GM12878 (cell line): Measurements from ENCODE around the gene SALL1. TPM values are rescaled to one million over a fixed set of nuclear protein-coding genes. Genes with fewer than 3 reads are reported as not detected.

Source experiments
- ATAC-seq: fragments of 200-7000 bp; cut with Tn5 transposase; 3 replicates; pipeline ENCODE4 v1.9.1; 2020; ENCODE audit warnings: mild to moderate bottlenecking, moderate library complexity
- BruUV-seq: library from RNA; stranded (reverse); fragments of 400-500 nt; replicated peaks from 2 replicates; lab custom pipeline; 2021; lab: Mats Ljungman, UMichigan
- CTCF ChIA-PET: fragments of 300-600 bp; sonication (Branson Sonifier 250); formaldehyde crosslinking; extraction: SDS; loops from one replicate; lab custom pipeline; 2021; ENCODE audit warnings: inconsistent platforms; lab: Yijun Ruan, JAX
- POLR2A ChIA-PET: fragments of 350-600 bp; formaldehyde crosslinking; extraction: SDS; loops from one replicate; lab custom pipeline; 2021; ENCODE audit warnings: inconsistent platforms; lab: Charles Lee
- RAD21 ChIA-PET: fragments of 300-600 bp; sonication (Branson Sonifier 250); formaldehyde crosslinking; loops from one replicate; lab custom pipeline; 2023; ENCODE audit warnings: antibody characterized with exemption; ENCODE audit not compliant: unreplicated experiment; lab: Charles Lee
- SMC1A ChIA-PET: fragments of 300-600 bp; sonication (Branson Sonifier 250); formaldehyde crosslinking; loops from one replicate; lab custom pipeline; 2023; ENCODE audit not compliant: unreplicated experiment, uncharacterized antibody; lab: Charles Lee
- DNase-seq: peaks from one replicate; pipeline ENCODE4 v3.0.0-alpha.2; 2011; ENCODE audit warnings: low read depth, low spot score
- FAIRE-seq: peaks from 3 replicates; lab custom pipeline; 2011; peaks lifted over from hg19 to GRCh38; lab: Jason Lieb, UNC
- H2AFZ ChIP-seq: 2 replicates; pipeline ENCODE4 v1.6.0; 2011; ENCODE audit warnings: low read depth, low read length, control low read depth; ENCODE audit not compliant: control insufficient read depth
- H3K27ac ChIP-seq: 2 replicates; pipeline ENCODE4 v1.5.1; 2011; ENCODE audit warnings: control low read depth; ENCODE audit not compliant: control insufficient read depth, insufficient read depth
- H3K27me3 ChIP-seq, 2 experiments: replicated peaks in 1 of 2; 2 replicates each; pipeline versions ENCODE4 v1.6.0 to v1.6.1; 2011; ENCODE audit warnings: low read length in 1 of 2; ENCODE audit not compliant: control insufficient read depth in 2 of 2, insufficient read depth in 2 of 2
- H3K36me3 ChIP-seq, 2 experiments: 2 replicates each; pipeline ENCODE4 v1.5.1; 2011; ENCODE audit warnings: low read length in 1 of 2; ENCODE audit not compliant: control insufficient read depth in 2 of 2, insufficient read depth in 2 of 2
- H3K4me1 ChIP-seq: 2 replicates; pipeline ENCODE4 v1.6.1; 2011; ENCODE audit warnings: mild to moderate bottlenecking, low read length, moderate library complexity, mixed read lengths; ENCODE audit not compliant: control insufficient read depth, insufficient read depth
- H3K4me2 ChIP-seq: 2 replicates; pipeline ENCODE4 v1.6.0; 2011; ENCODE audit warnings: control low read depth; ENCODE audit not compliant: control insufficient read depth, insufficient read depth
- H3K4me3 ChIP-seq: fragments of 200-600 bp; sonication (generic); 2 replicates; pipeline ENCODE4 v1.5.1; 2016
- H3K79me2 ChIP-seq: 2 replicates; pipeline ENCODE4 v1.6.0; 2011; ENCODE audit warnings: low read length; ENCODE audit not compliant: control insufficient read depth, insufficient read depth
- H3K9ac ChIP-seq: 2 replicates; pipeline ENCODE4 v1.8.0; 2011; ENCODE audit warnings: low read length, control low read depth, mixed read lengths; ENCODE audit not compliant: control insufficient read depth, insufficient read depth
- H3K9me3 ChIP-seq: replicated peaks from 3 replicates; pipeline ENCODE4 v1.5.1; 2011; ENCODE audit warnings: mild to moderate bottlenecking, low read length; ENCODE audit not compliant: control insufficient read depth, insufficient read depth
- H4K20me1 ChIP-seq: 2 replicates; pipeline ENCODE4 v1.6.0; 2011; ENCODE audit not compliant: control insufficient read depth, insufficient read depth
- CEBPB ChIP-seq, 2 experiments: fragments of 150-350 bp in 1 of 2; IDR thresholded peaks; 2 replicates each; pipeline ENCODE4 v1.6.1; 2012 to 2014; ENCODE audit warnings: low read depth in 2 of 2, low read length in 2 of 2, borderline replicate concordance in 1 of 2, inconsistent platforms in 1 of 2
- EP300 ChIP-seq, 2 experiments: fragments of 150-350 bp in 1 of 2; IDR thresholded peaks; 2 replicates each; pipeline ENCODE4 v1.6.1; 2011 to 2012; ENCODE audit warnings: low read depth in 2 of 2, low read length in 2 of 2, borderline replicate concordance in 1 of 2, improper control_type of control experiment in 1 of 2, inconsistent platforms in 1 of 2; ENCODE audit not compliant: control insufficient read depth in 1 of 2
- RB1 ChIP-seq: fragments of 450-650 bp; formaldehyde crosslinking; IDR thresholded peaks from 2 replicates; pipeline ENCODE4 v1.6.1; 2017; ENCODE audit warnings: mild to moderate bottlenecking, borderline replicate concordance
- WRNIP1 ChIP-seq: IDR thresholded peaks from 2 replicates; pipeline ENCODE4 v1.6.1; 2011; ENCODE audit warnings: low read depth, low read length, improper control_type of control experiment, borderline replicate concordance
- ZNF207 ChIP-seq: fragments of 450-650 bp; IDR thresholded peaks from 2 replicates; pipeline ENCODE4 v1.6.1; 2014; ENCODE audit warnings: antibody characterized with exemption, mild to moderate bottlenecking, borderline replicate concordance
- WGBS: methylation state at CpG from one replicate; pipeline ENCODE4 v1.1.6; 2016; ENCODE audit warnings: low lambda C conversion rate; ENCODE audit not compliant: insufficient replicate concordance, insufficient coverage; ENCODE audit errors: missing lambda C conversion rate; 5-methylcytosine and 5-hydroxymethylcytosine counted together
- in situ Hi-C: fragments of 300-500 bp; cut with MboI; formaldehyde crosslinking; loops from 9 replicates; pipeline ENCODE4 v1.14.3; 2018; ENCODE audit warnings: mixed read lengths
- intact Hi-C: fragments of 100-400 bp; cut with micrococcal nuclease; formaldehyde crosslinking; loops from one replicate; pipeline ENCODE4 v1.14.2; 2022; ENCODE audit not compliant: unreplicated experiment
- polyA plus RNA-seq, 11 experiments: library from polyadenylated mRNA; depleted of rRNA in 4 of 11; unstranded in 6 of 11; stranded (reverse) in 5 of 11; fragments of >200 nt; fragmentation: Nextera tagmentation in 4 of 11; fragmentation: Illumina TruSeq in 1 of 11; extraction: Ambion mirVana in 4 of 11; extraction: Trizol in 1 of 11; gene quantifications; 1 replicate in 1 of 11; 2 replicates in 10 of 11; pipeline versions ENCODE4 v1.2.1 to v1.2.3, GENCODE V29; 2011 to 2016; ENCODE audit warnings: inconsistent platforms in 2 of 11, missing spikeins in 2 of 11, low read depth in 1 of 11
- total RNA-seq, 4 experiments: library from RNA; depleted of rRNA in 3 of 4; stranded (reverse); fragments of >200 nt in 3 of 4; fragmentation: Illumina TruSeq in 1 of 4; extraction: Trizol in 1 of 4; gene quantifications; 2 replicates each; pipeline versions ENCODE4 v1.2.1 to v1.2.3, GENCODE V29; 2013 to 2021

The SALL1 gene
- total and polyA plus RNA-seq, 10 of the 15 experiments (the other 5 are each of a cell fraction or from before 2014, with no cell fraction given) = 0.01 to 0.08 (median 0.03) TPM; not detected in 6

DNA sequence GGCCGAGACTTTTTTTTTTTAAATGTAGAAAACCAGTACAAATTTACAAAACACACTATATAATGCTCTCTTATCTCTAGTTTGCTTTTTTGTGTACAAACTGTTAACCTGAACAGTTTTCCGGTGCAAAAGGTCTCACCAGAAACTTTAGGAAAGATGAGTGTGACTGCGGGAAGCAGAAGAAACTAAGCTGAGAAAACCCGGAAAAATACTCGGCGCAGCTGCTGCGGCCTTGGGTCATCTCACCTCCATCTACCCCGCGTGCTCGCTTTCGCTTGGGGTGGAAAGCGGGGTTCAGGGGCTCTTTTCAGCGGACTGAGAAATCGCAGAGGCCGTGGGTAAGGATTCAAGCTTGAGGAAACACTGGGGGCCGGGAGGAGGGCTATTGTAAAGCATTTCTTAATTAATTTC is 1.8 kb downstream of the SALL1 start (continued):
- TF ChIP-seq ZNF207 = no peak
- no peak for TF ChIP-seq EP300 (IDR thresholded peaks at IDR 0.05; ENCODE audit: borderline replicate concordance in 1 of 2, control insufficient read depth in 1 of 2, low read depth in 2 of 2, low read length in 2 of 2)
- no peak for TF ChIP-seq CEBPB (IDR thresholded peaks at IDR 0.05; ENCODE audit: borderline replicate concordance in 1 of 2, low read depth in 2 of 2, low read length in 2 of 2)
- no peak for TF ChIP-seq WRNIP1
- TF ChIP-seq, all 136 proteins: peak for 0

DNA sequence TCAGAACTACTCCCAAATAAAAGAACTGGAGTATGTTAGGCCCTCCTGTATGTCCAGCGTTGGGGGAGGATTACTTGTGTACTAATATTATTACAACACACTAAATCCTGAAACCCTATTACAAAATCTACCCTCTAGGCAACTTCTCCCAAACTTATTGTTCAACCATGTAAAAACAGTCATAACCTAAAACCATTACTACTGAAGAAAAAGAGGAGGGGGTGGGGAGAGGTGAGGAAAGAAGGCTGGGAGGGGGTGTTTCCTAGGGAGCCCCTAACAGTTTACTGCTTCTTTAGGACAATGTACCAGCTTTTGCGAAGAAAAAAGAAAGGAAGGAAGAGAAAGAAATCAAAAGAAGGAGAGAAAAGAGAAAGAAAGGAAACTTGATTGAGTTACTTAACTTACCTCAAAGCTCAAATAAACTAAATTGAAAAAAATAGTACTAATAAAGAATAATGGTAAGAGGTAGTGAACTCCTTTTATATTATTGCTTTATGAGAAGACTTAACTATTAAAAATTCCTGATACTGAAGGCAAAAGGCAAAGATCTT is 2.3 kb downstream of the SALL1 start:
- in situ Hi-C loops (no loop called here), intact Hi-C loops (no loop called here)
- RAD21 ChIA-PET = no interaction called here
- FAIRE-seq (no peak), DNase-seq (no peak), ATAC-seq (no peak)
- H3K4me3 ChIP-seq = no peak overlapping the region
- H3K4me1 ChIP-seq = no peaks in the 10 kb centered on the region
- SMC1A ChIA-PET = interaction anchor here (0.9 to 1.1 kb wide), 3 partner anchors 39 to 203 kb away, joined by 3 read pairs; no protein-coding TSS in a partner anchor
- peaks cover 1 to 8% of the 10 kb centered on the region in 2 experiments for H3K27me3 ChIP-seq
- no peak for TF ChIP-seq RB1
- no peak overlapping the region for H3K4me2 ChIP-seq
- H3K79me2 ChIP-seq = no peaks in the 10 kb centered on the region
- no peaks in the 10 kb centered on the region for H3K36me3 ChIP-seq
- no peak overlapping the region for H3K9ac ChIP-seq
- WGBS = 11% methylated on average over 2 of the region's 2 CpGs
- CTCF ChIA-PET = interaction anchor here (1.0 kb wide), 1 partner anchor 616 kb away, joined by 3 read pairs; no protein-coding TSS in a partner anchor
- H2AFZ ChIP-seq = no peak overlapping the region
- POLR2A ChIA-PET = no interaction called here
- H3K9me3 ChIP-seq = peaks cover 2% of the 10 kb centered on the region; the same call in 1 of the 3 replicates
- BruUV-seq = no TSS peak
- no peaks in the 10 kb centered on the region for H4K20me1 ChIP-seq
- no peak overlapping the region for H3K27ac ChIP-seq
